Cortex of kidney (tissue), 1 donor: ENCODE results near the gene WDR7.

Source experiments
- DNase-seq: peaks from one replicate; lab custom pipeline; 2025; lab: John Stamatoyannopoulos, UW

The WDR7 gene

DNA sequence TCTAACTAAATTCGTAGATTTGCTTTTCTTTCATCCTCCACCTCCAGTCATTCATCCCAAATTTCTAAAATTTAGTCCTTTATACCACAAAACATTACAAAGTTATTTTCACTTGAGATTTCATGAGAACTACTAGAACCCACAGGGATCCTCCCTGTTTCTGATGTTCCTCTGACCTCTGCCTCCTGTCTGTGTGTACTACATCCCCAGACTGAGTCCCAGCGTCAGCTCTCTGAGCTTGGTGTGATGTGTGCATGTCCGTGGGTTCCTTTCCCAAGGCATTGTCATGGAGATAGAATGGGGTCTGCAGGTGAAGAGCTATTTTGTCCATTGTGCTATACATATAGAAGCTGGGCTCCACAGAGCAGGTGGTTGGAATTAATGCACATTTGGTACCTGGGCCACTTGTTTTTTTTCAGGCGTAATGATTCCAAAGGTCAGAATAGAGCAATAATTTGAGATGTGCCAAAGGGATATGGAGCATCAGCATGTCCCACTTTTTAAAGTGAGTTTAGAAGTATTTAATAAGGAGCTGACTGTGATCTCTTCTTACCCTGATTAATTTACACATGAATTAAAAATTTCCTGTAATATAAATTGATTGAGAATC, 344.5 kb downstream of the WDR7 start:
- DNase-seq: no peak

DNA sequence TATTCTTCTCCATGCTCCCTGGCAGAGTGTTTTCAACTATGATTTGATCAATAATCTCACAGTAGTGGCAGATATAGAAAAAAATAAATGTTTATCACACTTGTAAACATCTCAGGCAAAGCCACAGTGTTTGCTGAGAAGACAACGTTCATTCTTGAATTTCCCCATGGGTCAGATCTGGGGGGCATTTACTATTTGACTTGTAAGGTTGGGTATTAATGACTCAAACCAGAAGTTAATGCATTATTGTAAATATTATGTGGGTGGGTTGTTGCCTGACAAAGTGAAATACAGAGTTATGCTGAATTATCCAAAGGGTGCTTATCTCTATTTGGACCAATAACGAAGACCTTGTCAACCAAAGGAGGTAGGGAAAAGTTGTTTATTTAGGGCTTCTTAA, 346.0 kb downstream of the WDR7 start:
- no peak for DNase-seq

DNA sequence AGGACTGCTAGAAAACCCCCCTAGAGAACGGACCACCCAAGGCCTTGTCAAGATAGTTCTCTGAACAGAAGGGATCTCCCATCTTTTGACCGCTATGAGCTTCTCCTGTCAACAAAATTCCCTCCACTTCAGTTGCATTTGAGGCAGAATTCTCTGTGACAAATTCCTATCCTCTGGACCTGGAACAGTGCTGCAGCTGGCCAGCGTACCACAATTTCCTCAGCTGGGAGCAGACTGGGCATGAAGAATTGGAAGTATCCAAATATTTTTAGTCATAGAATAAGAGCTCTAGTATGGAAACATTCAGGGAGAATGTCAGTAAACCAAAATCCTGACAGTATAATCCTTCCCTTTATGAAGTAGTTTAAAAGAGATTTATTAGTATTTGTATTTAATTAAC, 348.7 kb downstream of the WDR7 start:
- no peak for DNase-seq

DNA sequence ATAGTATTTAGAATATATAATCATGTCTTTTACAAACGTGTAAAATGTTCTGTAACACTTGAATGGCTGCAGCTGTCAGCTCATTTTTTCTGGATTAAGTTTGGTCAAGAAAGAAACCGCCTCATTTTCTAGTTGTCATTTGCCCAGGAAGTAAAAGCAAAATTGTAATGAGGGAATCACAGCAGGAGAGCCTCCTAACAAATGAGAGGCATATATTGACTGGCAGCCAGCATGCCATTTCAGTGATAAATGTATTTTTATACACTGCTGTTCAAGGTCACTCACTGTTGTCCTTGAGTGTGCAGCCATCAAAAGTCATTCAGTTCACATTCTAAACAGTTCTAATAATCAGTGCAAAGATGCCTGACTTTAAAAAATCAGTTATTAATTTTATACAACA, 351.5 kb downstream of the WDR7 start:
- DNase-seq: no peak

DNA sequence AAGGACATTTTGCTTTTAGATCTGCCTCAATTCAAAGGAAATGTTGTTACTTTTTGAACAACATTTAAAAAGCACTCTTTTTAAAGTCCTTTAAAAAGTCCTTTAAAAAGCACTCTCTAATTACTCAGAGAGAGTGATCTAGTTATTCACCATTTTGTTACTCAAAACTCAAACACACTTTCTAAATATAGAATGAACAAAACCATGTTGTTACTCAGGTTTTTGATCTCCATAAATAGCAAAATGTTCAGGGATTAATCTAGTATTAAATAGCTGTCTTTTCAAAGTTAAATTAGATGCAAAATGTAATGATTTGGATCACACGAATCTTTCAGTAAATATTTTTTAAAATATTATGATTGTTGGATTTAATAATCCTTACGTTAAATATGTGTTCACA, 352.2 kb downstream of the WDR7 start:
- DNase-seq: no peak

DNA sequence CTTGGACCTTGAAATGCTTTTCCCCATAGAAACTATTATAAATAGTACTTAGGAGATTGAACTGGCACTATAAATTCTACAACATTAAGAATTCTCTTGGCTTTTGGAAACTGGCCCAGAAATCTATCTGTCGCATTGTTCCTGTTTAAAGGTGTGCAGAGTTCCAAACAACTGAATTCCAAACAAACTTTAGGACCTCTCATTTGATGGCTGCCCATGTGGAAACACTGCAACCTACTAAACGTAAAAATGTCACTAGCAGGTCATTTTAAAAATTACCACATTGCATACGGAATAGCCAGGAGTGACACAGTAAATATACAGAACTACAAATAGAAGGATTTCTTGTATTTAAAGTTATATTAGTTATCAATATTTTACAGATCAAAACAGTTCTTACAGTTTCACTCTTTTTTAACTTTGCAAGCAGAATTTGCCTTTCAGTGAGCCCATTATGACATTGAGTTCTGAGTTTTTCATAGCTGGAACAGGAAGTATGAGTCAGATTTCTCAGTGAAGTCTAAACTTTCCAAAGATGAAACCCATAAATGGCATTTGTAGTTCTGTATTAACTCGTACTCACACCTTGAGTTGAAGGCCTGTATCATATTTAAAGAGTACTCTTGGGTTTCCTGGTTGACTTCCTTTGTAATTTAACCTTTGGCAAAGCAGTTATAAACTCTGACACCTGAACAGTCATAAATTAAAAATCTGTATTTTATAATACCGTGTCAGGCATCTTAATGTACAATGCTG, 353.4 kb downstream of the WDR7 start:
- no peak for DNase-seq

DNA sequence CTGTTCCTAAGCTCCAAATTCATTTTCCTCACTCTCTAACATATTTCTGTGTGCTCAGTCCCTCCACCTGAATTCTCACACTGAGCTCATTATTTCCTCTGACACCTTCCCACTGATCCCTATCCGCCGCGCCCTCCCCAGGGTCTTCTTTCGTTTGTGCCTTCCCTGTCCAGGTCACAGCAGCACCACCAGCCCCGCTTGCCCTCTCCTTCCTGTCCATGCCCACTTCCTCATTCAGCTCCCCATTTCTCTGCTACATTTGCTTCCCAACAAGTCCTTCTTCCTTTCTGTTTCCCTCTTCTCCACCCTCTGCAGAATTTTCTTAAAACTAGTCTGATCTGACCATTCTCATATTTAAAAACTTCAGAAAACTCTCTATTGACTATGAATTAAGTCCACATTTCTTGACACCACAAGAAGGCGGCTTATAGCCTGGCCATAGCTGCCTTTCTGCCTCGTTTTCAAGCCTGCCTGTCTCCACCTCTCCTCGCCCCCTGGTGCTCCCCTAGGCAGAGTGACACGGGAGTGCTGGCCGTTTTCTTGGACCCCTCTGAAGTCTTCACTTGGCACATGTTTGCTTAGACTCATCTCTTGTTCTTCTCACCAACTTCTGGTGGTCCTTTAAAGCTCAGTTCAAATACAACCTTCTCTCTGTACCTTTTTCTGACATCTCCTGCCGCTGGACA, 357.0 kb downstream of the WDR7 start:
- DNase-seq: no peak

DNA sequence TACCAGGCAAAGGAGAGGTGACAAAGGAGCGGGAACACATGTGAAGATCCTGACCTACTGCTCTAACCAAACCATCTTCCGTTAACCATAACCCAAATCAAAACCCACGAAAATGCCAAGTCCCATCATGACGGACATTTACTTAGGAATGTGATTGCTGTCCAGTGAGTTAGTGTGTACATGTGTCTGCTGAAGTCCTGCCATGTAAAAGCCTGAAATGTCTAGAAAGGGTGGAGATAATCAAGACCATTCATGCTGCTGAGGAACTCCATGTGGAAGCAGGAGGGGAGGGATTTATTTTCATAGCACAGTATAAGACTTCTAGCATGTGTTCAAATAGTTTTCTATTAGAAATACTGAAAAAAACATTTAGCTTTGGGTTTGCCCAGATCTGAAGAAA, 358.7 kb downstream of the WDR7 start:
- no peak for DNase-seq

DNA sequence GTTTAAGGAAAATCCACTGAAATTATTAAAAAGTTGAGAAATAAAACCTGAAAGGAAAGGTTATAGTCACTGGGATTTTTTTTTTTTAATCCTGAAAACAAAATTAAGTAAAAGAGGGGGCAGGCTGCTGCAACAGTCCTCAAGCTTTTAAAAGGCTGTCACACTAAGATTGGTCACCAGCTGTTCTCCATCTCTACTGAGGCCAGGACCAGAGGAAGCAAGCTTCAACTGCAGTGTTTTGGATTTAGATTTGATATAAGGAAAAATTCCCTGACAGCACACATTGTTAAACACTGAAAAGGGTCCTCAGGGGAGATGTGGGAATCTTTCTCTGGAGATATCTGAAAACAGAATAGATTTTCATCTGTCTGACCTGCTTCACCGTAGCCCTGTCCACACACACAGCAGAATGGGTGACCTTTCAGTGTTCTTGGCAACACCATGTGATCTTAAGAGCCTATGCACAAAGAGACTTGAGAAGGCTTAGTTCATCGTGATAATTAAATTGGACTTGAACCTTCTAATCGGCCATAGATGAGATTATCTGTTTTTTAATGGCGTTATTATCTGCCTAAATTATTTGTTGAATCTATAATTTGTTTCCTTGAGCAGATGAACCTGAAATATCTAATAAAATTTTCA, 363.7 kb downstream of the WDR7 start:
- no peak for DNase-seq

DNA sequence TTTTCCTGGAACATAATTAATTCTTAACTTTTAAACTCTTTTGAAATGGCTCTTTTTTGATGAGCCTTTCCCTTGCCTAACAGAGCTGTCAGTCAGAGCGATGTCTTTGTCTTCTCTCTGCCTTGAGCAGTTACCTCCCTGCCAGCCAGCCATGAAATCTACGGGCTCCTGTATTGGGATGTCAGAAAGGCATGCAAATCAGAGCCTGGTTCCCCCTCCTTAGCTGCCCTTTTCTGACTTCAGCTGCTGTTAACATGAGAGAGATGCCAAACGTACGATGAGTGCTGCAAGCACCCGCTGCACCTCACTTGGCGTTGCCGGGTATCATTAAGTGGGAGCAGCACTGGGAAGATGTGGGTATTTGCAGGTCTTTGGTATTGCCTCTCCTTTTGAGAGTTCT, 364.3 kb downstream of the WDR7 start:
- DNase-seq: no peak

DNA sequence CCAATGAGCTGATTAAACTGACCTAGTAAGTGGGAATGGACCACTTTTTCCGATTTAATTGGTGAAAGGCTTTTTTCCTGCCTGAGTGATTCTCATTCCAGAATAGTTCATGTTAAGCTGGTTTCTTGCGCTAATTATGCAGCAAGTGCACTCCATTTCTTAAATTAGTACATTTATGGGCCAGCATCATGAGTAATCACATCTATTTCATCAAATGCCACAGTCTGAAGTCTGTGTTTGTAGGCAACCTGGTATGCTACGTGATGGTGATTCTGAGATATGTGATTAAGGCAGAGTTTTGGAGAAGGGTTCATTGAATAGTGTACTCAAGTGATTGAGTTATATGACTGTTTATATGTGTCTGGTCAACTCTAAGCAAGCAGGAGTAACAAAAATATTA, 367.7 kb downstream of the WDR7 start:
- no peak for DNase-seq

DNA sequence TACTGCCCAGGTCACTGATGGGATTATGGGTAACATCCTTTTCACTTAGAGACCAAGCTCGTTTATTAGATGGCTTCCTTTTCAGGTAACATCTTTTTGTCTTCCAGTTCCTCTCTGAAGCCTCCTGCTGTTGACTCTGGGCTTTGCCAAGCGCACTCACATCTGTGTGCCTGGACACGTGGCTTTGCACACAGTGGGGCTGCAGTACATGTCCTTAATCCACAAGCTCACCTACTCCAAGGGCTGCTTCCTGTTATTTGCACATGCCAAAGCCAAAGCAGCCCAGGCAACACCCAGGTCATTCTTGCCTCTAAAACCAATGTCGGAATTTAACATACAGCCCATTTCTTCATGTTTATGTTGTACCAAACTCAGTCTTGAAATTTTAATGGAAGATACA, 371.6 kb downstream of the WDR7 start:
- no peak for DNase-seq

DNA sequence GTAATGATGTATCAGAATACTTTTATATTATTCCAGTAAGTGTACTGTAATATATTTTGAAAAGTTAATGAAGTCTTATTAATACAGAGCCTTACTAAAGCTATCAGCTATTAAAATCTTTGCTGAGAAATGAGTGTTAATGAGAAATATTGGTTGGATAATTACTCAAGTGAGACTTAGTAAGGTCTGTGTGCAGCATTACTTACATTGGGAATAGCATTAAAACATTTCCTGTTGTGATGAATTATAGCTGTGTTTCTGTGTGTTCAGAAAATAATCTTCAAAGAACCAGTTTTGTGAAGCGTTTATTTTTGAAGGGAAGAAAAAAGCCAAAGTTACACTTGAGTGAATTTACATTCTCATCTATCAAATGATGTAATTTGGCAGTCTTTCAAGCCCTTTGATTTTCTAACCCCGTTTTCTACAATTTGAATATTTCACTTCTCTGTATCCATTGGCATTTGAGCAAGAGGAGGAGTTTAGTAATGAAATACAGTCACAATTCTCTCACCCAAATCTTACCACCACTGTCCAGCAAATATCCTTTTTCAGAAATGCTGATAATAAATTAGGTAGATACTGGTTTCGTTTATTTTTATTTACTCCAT, 372.2 kb downstream of the WDR7 start:
- no peak for DNase-seq

DNA sequence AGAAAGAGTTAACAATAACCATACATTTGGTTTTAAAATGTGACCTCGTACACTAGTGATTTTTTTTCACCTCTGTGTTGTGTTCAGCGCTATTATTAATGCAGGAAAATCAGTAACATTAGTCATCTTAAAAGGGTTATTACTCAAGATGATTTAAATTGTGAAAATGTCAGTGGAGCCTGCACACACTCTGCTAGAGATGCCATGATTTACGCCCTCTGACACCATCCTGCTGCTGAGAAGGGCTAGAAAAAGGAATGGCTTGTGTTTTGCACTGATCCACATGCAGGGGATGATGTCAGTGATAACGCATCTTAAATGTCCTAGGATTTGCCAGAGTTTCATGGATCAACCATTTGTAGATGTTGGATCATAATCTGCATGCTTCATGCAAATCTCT, 374.4 kb downstream of the WDR7 start:
- DNase-seq: no peak

DNA sequence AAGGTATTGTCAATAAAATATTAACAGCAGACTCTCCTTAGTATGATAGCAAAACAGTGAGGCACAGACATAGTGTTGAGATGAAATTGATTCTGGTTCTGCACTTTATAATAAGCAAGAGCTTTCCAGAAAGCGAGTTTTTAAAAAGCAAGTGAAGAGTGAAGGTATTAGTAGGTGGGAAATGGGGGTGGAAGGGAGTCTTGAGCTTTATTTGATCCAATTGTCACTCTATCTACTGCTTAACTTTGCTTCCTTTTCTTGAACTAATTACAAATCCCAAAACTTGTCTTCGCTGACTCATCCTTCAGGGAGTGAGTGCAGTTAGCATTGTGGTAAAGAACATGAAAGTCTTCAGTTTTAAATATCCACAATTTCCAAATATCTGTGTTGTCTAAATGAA, 375.2 kb downstream of the WDR7 start:
- no peak for DNase-seq

DNA sequence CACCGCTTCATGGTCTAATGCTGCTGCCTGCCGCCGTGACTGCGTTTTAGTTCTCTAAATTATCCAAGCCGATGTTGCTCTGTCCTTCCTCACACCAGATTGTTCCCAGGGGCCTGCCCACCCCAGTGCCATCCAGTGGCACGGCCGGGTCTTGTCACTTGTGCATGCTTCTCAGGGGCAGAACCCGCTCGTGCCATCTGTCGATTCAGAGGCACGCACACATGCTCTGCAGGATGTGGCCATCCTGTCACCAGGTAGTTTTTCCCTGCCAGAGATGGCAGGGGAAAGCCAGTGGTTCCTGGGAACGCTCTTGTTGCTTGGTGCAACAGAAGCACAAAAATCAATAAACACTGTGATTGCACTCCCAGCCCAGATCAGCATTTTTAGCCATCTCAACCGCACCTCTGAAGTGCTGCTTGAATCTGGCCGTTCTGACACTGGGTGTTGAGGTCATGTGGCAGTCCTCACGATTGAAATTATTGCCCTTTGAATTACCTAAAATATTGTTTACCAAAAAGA, 376.1 kb downstream of the WDR7 start:
- DNase-seq: no peak

DNA sequence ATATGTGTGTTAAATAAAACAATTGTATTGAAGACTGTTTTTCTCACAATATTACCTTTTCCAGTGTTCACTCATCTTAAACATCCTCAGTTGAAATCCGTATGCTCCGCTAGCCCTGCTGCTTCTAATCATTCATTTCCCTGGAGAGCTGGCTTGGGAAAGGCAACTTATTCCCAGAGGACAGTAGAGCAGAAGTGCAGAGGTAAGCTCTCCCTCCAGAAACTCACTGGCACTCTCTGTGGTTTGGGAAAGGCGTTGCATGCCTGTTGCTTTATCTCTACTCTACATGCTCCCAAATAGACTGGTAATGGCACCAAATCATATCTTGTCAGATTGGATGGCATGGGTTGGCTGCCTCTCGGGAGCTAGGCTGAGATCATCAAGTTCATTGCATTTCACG, 378.6 kb downstream of the WDR7 start:
- no peak for DNase-seq

DNA sequence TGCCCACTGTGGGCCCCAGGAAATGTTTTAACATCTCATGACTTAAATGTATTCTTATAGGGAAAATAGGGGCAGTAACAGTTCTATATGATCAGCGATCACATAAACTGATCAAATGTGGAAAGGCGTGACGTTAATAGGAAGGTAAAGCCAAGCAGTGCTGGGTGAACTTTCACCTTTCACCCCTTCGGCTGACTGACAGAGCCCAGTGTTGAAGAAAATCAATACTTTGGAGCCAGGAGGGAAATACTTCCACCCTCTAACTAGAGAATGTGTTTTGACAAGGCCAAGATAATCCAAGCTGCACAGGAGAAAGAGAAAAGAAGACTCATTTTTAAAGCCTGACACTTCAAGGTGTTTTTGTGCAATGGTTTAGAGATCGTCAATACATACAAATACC, 379.3 kb downstream of the WDR7 start:
- no peak for DNase-seq

DNA sequence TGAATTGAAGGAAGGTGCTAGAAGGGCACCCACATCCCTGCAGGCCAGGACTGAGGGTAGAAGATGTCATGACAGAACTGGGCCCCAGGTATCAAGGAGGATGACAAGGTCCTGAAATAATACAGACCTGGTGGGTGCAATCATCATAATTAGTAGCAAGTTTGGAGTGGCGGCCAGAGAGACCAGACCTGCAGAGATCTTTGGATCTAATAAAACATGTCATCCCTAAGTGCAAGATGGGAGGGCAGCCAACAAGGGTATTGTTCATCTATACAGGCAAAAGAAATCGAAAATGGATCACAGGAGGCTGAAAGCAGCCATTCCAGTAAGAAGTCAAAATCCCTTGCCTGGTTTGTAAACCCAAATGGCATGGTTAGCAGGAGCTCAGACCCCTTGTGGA, 384.4 kb downstream of the WDR7 start:
- DNase-seq: no peak

DNA sequence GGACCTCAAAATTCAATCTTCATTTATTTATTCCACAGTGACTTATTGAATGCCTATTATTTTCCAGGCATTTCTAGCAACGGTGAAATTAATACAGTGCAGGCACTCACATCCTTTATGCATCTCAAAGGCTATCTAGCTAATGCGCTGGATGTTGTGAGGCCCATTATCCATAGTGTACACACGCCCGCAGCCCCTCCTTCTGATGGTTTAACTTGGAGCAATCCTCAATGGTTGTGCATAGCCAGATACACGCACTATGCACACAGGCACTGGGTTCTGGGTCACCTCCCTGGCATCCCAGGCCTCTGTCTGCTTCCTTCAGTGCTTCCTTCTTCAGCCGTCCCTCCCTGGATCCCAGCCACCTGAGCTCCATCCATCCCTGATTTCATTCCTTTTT, 387.2 kb downstream of the WDR7 start:
- DNase-seq: no peak

DNA sequence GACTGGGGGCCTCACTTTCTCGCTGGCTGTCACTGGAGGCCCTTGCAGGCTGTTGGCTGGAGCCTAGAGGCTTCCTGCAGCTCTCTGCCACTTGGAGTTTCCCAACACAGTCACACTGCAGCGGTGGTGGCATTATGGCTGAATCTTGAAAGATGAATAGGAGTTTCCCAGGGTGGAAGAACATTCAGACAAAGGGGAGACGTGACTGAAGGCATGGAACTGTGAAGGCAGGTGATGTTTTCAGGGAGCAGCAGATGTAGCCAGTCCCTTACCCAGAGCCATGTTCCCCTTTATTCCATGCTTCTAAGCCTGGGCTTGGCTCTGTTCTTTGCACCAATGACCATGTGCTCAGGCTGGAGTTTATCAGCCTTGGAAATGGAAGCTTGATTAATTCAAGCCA, 389.0 kb downstream of the WDR7 start:
- DNase-seq: no peak

DNA sequence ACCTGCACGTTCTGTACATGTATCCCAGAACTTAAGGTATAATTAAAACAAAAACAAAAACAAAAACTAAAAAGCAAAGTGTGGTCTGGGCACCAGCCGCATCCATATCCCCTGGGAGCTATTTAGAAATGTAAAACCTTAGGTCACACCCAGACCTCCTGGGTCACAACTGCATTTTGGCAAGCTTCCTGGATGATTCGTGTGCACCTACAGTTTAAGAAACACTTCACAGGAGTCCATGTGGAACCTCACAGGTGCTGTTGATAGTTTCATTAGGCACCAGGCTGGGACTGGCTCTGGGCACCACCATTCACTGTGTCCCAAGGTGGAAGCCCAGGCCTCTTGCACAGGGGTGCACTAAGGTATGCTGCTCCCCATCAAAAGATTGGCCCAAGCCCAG, 392.1 kb downstream of the WDR7 start:
- no peak for DNase-seq
